Measurements from ENCODE around the gene RFNG. TPM values are rescaled to one million over a fixed set of nuclear protein-coding genes. Genes with fewer than 3 reads are reported as not detected.

Gene RFNG
- total and polyA plus RNA-seq, 2 of the 13 experiments (the other 11 are each of a cell fraction or from before 2014, with no cell fraction given), result 61.4 to 64.0 TPM

DNA sequence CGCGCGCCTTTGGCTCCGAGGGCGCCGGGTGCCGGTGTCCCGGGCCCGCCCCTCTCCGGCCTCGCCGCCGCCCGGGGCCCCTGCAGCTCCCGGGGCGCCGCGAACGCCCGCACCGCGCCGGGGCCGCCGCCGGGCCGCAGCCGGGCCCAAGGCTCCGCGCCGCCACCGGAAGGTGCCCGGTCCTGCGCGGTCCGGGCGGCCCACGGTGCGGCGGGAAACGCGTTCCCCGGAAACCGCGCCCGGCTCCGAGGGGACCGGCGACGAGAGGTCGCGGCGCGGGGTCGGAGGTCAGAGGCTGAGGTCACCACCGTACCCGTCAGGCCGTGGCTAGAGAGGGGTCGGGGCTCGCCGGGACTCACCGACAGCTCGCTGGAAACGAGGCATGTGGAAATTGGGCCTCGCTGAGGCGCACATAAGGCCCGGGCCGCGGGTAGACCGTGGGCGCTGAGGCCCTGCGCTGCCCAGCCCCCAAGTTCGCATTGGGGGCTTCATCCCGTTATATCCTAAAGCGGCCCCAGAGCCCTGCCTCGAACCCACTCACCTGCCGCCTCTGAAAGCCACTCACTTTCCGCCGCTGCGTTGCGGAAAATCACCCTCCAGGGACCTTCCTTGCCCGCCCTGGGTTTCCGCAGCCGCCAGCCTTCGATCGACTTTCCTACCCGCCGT lies 14.2 kb upstream of the RFNG start, which contains the start of gene DUS1L (continued):
- no peak for TF ChIP-seq KLF15 (CRISPR knock-in tag; IDR thresholded peaks at IDR 0.05; ENCODE audit: borderline replicate concordance)
- peak; percentile 99 for TF ChIP-seq YEATS4 (CRISPR knock-in tag; IDR thresholded peaks at IDR 0.05; ENCODE audit: borderline replicate concordance)
- peak; percentile 96 for TF ChIP-seq PRPF4 (IDR thresholded peaks at IDR 0.05; ENCODE audit: low read depth, low read length, poor library complexity, severe bottlenecking)
- TF ChIP-seq TGIF2 (CRISPR knock-in tag; IDR thresholded peaks at IDR 0.05), result peak; percentile 87
- no peak for TF ChIP-seq ZNF660 (CRISPR knock-in tag; IDR thresholded peaks at IDR 0.05; ENCODE audit: borderline replicate concordance, low read depth)
- no peak for TF ChIP-seq NFKB2 (CRISPR knock-in tag; IDR thresholded peaks at IDR 0.05; ENCODE audit: borderline replicate concordance)
- TF ChIP-seq RFX5 (IDR thresholded peaks at IDR 0.05; ENCODE audit: low read depth, low read length), result 0 out of 2 replicates have a peak, but pooled peaks have one; percentile 34
- TF ChIP-seq, protein P1, sequence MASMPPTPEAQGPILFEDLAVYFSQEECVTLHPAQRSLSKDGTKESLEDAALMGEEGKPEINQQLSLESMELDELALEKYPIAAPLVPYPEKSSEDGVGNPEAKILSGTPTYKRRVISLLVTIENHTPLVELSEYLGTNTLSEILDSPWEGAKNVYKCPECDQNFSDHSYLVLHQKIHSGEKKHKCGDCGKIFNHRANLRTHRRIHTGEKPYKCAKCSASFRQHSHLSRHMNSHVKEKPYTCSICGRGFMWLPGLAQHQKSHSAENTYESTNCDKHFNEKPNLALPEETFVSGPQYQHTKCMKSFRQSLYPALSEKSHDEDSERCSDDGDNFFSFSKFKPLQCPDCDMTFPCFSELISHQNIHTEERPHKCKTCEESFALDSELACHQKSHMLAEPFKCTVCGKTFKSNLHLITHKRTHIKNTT (CRISPR knock-in tag; IDR thresholded peaks at IDR 0.05), result 0 out of 2 replicates have a peak, but pooled peaks have one; percentile 37
- TF ChIP-seq DMTF1 (CRISPR knock-in tag; IDR thresholded peaks at IDR 0.05), result no peak
- no peak for TF ChIP-seq ZNF775 (CRISPR knock-in tag; IDR thresholded peaks at IDR 0.05; ENCODE audit: borderline replicate concordance)
- peak; percentile 80; the same call in 1 of the 2 replicates for TF ChIP-seq ZC3H13 (CRISPR knock-in tag; IDR thresholded peaks at IDR 0.05)
- TF ChIP-seq ZNF225 (CRISPR knock-in tag; IDR thresholded peaks at IDR 0.05), result peak; percentile 52; the same call in 1 of the 2 replicates
- TF ChIP-seq, protein P2, sequence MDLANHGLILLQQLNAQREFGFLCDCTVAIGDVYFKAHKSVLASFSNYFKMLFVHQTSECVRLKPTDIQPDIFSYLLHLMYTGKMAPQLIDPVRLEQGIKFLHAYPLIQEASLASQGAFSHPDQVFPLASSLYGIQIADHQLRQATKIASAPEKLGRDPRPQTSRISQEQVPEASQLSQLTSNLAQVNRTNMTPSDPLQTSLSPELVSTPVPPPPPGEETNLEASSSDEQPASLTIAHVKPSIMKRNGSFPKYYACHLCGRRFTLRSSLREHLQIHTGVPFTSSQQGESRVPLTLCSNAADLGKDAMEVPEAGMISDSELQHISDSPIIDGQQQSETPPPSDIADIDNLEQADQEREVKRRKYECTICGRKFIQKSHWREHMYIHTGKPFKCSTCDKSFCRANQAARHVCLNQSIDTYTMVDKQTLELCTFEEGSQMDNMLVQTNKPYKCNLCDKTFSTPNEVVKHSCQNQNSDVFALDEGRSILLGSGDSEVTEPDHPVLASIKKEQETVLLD (CRISPR knock-in tag; IDR thresholded peaks at IDR 0.05; ENCODE audit: low read depth), result peak; percentile 98
- TF ChIP-seq ZNF790 (CRISPR knock-in tag; IDR thresholded peaks at IDR 0.05; ENCODE audit: borderline replicate concordance), result peak; percentile 93; the same call in 1 of the 2 replicates
- peak; percentile 34; the same call in 1 of the 2 replicates for TF ChIP-seq IRX3 (CRISPR knock-in tag; IDR thresholded peaks at IDR 0.05; ENCODE audit: borderline replicate concordance, low read depth)
- TF ChIP-seq KLF6 (CRISPR knock-in tag; IDR thresholded peaks at IDR 0.05), result peak; percentile 91
- TF ChIP-seq MIXL1 (CRISPR knock-in tag; IDR thresholded peaks at IDR 0.05), result peak; percentile 86
- TF ChIP-seq, protein P3, sequence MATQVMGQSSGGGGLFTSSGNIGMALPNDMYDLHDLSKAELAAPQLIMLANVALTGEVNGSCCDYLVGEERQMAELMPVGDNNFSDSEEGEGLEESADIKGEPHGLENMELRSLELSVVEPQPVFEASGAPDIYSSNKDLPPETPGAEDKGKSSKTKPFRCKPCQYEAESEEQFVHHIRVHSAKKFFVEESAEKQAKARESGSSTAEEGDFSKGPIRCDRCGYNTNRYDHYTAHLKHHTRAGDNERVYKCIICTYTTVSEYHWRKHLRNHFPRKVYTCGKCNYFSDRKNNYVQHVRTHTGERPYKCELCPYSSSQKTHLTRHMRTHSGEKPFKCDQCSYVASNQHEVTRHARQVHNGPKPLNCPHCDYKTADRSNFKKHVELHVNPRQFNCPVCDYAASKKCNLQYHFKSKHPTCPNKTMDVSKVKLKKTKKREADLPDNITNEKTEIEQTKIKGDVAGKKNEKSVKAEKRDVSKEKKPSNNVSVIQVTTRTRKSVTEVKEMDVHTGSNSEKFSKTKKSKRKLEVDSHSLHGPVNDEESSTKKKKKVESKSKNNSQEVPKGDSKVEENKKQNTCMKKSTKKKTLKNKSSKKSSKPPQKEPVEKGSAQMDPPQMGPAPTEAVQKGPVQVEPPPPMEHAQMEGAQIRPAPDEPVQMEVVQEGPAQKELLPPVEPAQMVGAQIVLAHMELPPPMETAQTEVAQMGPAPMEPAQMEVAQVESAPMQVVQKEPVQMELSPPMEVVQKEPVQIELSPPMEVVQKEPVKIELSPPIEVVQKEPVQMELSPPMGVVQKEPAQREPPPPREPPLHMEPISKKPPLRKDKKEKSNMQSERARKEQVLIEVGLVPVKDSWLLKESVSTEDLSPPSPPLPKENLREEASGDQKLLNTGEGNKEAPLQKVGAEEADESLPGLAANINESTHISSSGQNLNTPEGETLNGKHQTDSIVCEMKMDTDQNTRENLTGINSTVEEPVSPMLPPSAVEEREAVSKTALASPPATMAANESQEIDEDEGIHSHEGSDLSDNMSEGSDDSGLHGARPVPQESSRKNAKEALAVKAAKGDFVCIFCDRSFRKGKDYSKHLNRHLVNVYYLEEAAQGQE (IDR thresholded peaks at IDR 0.05; ENCODE audit: borderline replicate concordance in 1 of 2, low read depth in 1 of 2, low read length in 2 of 2), result peak in 1 of 2 experiments; percentile 32; a peak in 1 of 4 replicates
- no peak for TF ChIP-seq KLF11 (CRISPR knock-in tag; IDR thresholded peaks at IDR 0.05)
